Duodenal mucosa (tissue), 2 donors: Measurements from ENCODE around the gene TBC1D5.

Experiments used
- H3K27ac ChIP-seq: one replicate; pipeline ENCODE4 v1.7.0; 2013; ENCODE audit warnings: low read depth, low read length
- H3K27me3 ChIP-seq, 2 donors: one replicate each; pipeline ENCODE4 v1.7.0; 2013; ENCODE audit warnings: low read length in 2 of 2, control low read depth in 1 of 2; ENCODE audit not compliant: insufficient read depth in 2 of 2, control insufficient read depth in 1 of 2
- H3K36me3 ChIP-seq, 2 donors: one replicate each; pipeline ENCODE4 v1.7.0; 2013; ENCODE audit warnings: low read length in 2 of 2, control low read depth in 1 of 2; ENCODE audit not compliant: insufficient read depth in 2 of 2, control insufficient read depth in 1 of 2
- H3K4me1 ChIP-seq, 2 donors: one replicate each; pipeline ENCODE4 v1.7.0; 2013; ENCODE audit warnings: low read length in 2 of 2, control low read depth in 1 of 2; ENCODE audit not compliant: insufficient read depth in 2 of 2, control insufficient read depth in 1 of 2
- H3K4me3 ChIP-seq, 2 donors: one replicate each; pipeline ENCODE4 v1.7.0; 2013; ENCODE audit warnings: low read length in 2 of 2, low read depth in 1 of 2
- H3K9ac ChIP-seq, 2 donors: one replicate each; pipeline ENCODE4 v1.7.0; 2013; ENCODE audit warnings: low read length in 2 of 2, low read depth in 1 of 2
- H3K9me3 ChIP-seq, 2 donors: one replicate each; pipeline ENCODE4 v1.7.0; 2013; ENCODE audit warnings: low read length in 2 of 2, control low read depth in 1 of 2; ENCODE audit not compliant: control insufficient read depth in 1 of 2

TBC1D5 gene

GRCh38 chr3:17557749-17558463 lies 184.5 kb downstream of the TBC1D5 start:
- Histone ChIP-seq H3K9me3 (no peaks in the 10 kb centered on the region), H3K27me3 (no peaks in the 10 kb centered on the region), H3K9ac (no peak overlapping the region), H3K36me3 (no peaks in the 10 kb centered on the region), H3K27ac (no peak overlapping the region), H3K4me1 (no peaks in the 10 kb centered on the region), H3K4me3 (no peak overlapping the region)

GRCh38 chr3:17555525-17555924 lies 186.9 kb downstream of the TBC1D5 start:
- no peaks in the 10 kb centered on the region for H3K9me3 ChIP-seq
- no peak overlapping the region for H3K27ac ChIP-seq
- H3K36me3 ChIP-seq = no peaks in the 10 kb centered on the region
- no peak overlapping the region for H3K4me3 ChIP-seq
- H3K27me3 ChIP-seq = no peaks in the 10 kb centered on the region
- H3K9ac ChIP-seq = no peak overlapping the region
- no peaks in the 10 kb centered on the region for H3K4me1 ChIP-seq

- Histone ChIP-seq H3K36me3 (no peaks in the 10 kb centered on the region), H3K9me3 (no peaks in the 10 kb centered on the region), H3K27ac (no peak overlapping the region), H3K4me1 (no peaks in the 10 kb centered on the region), H3K27me3 (no peaks in the 10 kb centered on the region), H3K9ac (no peak overlapping the region), H3K4me3 (no peak overlapping the region)
Observed at GRCh38 chr3:17554078-17554477, 188.4 kb downstream of the TBC1D5 start.

- H3K9me3 ChIP-seq = no peaks in the 10 kb centered on the region
- H3K36me3 ChIP-seq = no peaks in the 10 kb centered on the region
- no peak overlapping the region for H3K27ac ChIP-seq
- H3K9ac ChIP-seq = no peak overlapping the region
- H3K27me3 ChIP-seq = no peaks in the 10 kb centered on the region
- no peak overlapping the region for H3K4me3 ChIP-seq
- no peaks in the 10 kb centered on the region for H3K4me1 ChIP-seq
Observed at GRCh38 chr3:17553080-17553479, 189.4 kb downstream of the TBC1D5 start.

- Histone ChIP-seq H3K36me3 (no peaks in the 10 kb centered on the region), H3K9ac (no peak overlapping the region), H3K27me3 (no peaks in the 10 kb centered on the region), H3K4me3 (no peak overlapping the region), H3K27ac (no peak overlapping the region), H3K9me3 (no peaks in the 10 kb centered on the region), H3K4me1 (no peaks in the 10 kb centered on the region)
Observed at GRCh38 chr3:17552351-17552750, 190.1 kb downstream of the TBC1D5 start.

GRCh38 chr3:17551895-17552294 lies 190.5 kb downstream of the TBC1D5 start:
- no peaks in the 10 kb centered on the region for H3K27me3 ChIP-seq
- H3K27ac ChIP-seq = no peak overlapping the region

GRCh38 chr3:17551333-17551732 lies 191.1 kb downstream of the TBC1D5 start:
- no peaks in the 10 kb centered on the region for H3K4me1 ChIP-seq
- no peak overlapping the region for H3K9ac ChIP-seq
- no peaks in the 10 kb centered on the region for H3K9me3 ChIP-seq
- no peak overlapping the region for H3K27ac ChIP-seq
- no peaks in the 10 kb centered on the region for H3K36me3 ChIP-seq
- no peaks in the 10 kb centered on the region for H3K27me3 ChIP-seq
- no peak overlapping the region for H3K4me3 ChIP-seq

More at GRCh38 chr3:17551895-17552294, 190.5 kb downstream of the TBC1D5 start:
- Histone ChIP-seq H3K9me3 (no peaks in the 10 kb centered on the region), H3K36me3 (no peaks in the 10 kb centered on the region), H3K4me3 (no peak overlapping the region), H3K4me1 (no peaks in the 10 kb centered on the region), H3K9ac (no peak overlapping the region)

- no peak overlapping the region for H3K9ac ChIP-seq
- H3K27me3 ChIP-seq = no peaks in the 10 kb centered on the region
- no peaks in the 10 kb centered on the region for H3K4me1 ChIP-seq
- H3K9me3 ChIP-seq = no peaks in the 10 kb centered on the region
- no peaks in the 10 kb centered on the region for H3K36me3 ChIP-seq
- H3K27ac ChIP-seq = no peak overlapping the region
- H3K4me3 ChIP-seq = no peak overlapping the region
Observed at GRCh38 chr3:17550624-17551023, 191.8 kb downstream of the TBC1D5 start.

GRCh38 chr3:17546500-17547255 lies 195.8 kb downstream of the TBC1D5 start:
- Histone ChIP-seq H3K27me3 (no peaks in the 10 kb centered on the region), H3K4me3 (no peak overlapping the region), H3K4me1 (no peaks in the 10 kb centered on the region), H3K27ac (no peak overlapping the region), H3K36me3 (no peaks in the 10 kb centered on the region), H3K9me3 (no peaks in the 10 kb centered on the region), H3K9ac (no peak overlapping the region)

- Histone ChIP-seq H3K4me1 (no peaks in the 10 kb centered on the region), H3K9me3 (no peaks in the 10 kb centered on the region), H3K27me3 (no peaks in the 10 kb centered on the region), H3K9ac (no peak overlapping the region), H3K27ac (no peak overlapping the region), H3K36me3 (no peaks in the 10 kb centered on the region), H3K4me3 (no peak overlapping the region)
Observed at GRCh38 chr3:17544632-17545031, 197.8 kb downstream of the TBC1D5 start.
